Breast epithelium (tissue), 4 donors: ENCODE data around the gene ADIRF. TPM values are rescaled to one million over a fixed set of nuclear protein-coding genes. Genes with fewer than 3 reads are reported as not detected.

Experiments used
- DNase-seq, 2 donors: peaks; one replicate each; pipeline ENCODE4 v3.0.0-alpha.2; 2019; ENCODE audit warnings: low spot score in 2 of 2
- H3K27ac ChIP-seq, 2 donors: fragments of 200-600 bp; sonication (generic) in 1 of 2; one replicate each; pipeline ENCODE4 v1.5.1; 2016 to 2019; ENCODE audit warnings: mild to moderate bottlenecking in 1 of 2
- H3K27me3 ChIP-seq, 2 donors: fragments of 200-600 bp; sonication (generic) in 1 of 2; one replicate each; pipeline versions ENCODE4 v1.5.1 to v1.6.0; 2017 to 2019; ENCODE audit warnings: control low read depth in 1 of 2, mild to moderate bottlenecking in 1 of 2
- H3K36me3 ChIP-seq: fragments of 200-600 bp; one replicate; pipeline ENCODE4 v1.5.1; 2019
- H3K4me1 ChIP-seq, 2 donors: fragments of 200-600 bp; sonication (generic); one replicate each; pipeline ENCODE4 v1.5.1; 2016 to 2019; ENCODE audit warnings: control low read depth in 1 of 2
- H3K4me3 ChIP-seq, 3 donors: fragments of 200-600 bp; sonication (generic); 1 replicate in 2 of 3; 2 replicates in 1 of 3; pipeline ENCODE4 v1.5.1; 2016 to 2019; ENCODE audit warnings: mild to moderate bottlenecking in 3 of 3, moderate library complexity in 2 of 3
- H3K9me3 ChIP-seq, 2 donors: fragments of 200-600 bp; sonication (generic) in 1 of 2; one replicate each; pipeline ENCODE4 v1.5.1; 2016 to 2019; ENCODE audit warnings: control low read depth in 1 of 2
- CTCF ChIP-seq, 3 donors: fragments of 450-650 bp; IDR thresholded peaks; one replicate each; pipeline ENCODE4 v1.5.1; 2016 to 2017; ENCODE audit warnings: antibody characterized with exemption in 3 of 3, mild to moderate bottlenecking in 3 of 3, moderate library complexity in 3 of 3
- POLR2A ChIP-seq: fragments of 450-650 bp; IDR thresholded peaks from one replicate; pipeline ENCODE4 v1.6.1; 2016; ENCODE audit warnings: antibody characterized with exemption, mild to moderate bottlenecking, moderate library complexity
- POLR2AphosphoS5 ChIP-seq, 3 donors: sonication (generic); formaldehyde crosslinking; IDR thresholded peaks; one replicate each; pipeline ENCODE4 v1.6.1; 2017; ENCODE audit warnings: antibody characterized with exemption in 3 of 3
- intact Hi-C: fragments of 100-400 bp; cut with DNase I; formaldehyde crosslinking; loops from one replicate; pipeline ENCODE4 v1.15.1; 2023; ENCODE audit warnings: low total_unique reads
- total RNA-seq, 3 donors: library from RNA; depleted of rRNA; stranded (reverse); fragments of >200 nt; gene quantifications; one replicate each; pipeline ENCODE4 v1.1.0, GENCODE V29; 2016

The ADIRF gene
- total RNA-seq, 3 donors from 2014 or later = 204 to 1,074 (median 288) TPM

GRCh38 chr10:86941426-86941825, 26.9 kb upstream of the ADIRF start:
- Histone ChIP-seq H3K27ac (no peak overlapping the region), H3K4me1 (peaks cover 0 to 6% of the 10 kb centered on the region in 2 donors), H3K4me3 (no peak overlapping the region), H3K27me3 (no peaks in the 10 kb centered on the region), H3K9me3 (no peaks in the 10 kb centered on the region), H3K36me3 (no peaks in the 10 kb centered on the region)
- no peak for TF ChIP-seq POLR2AphosphoS5 (IDR thresholded peaks at IDR 0.05)
- TF ChIP-seq POLR2A = no peak
- no peak for TF ChIP-seq CTCF (IDR thresholded peaks at IDR 0.05)
- DNase-seq = peak in 1 of 2 donors; percentile 1
- intact Hi-C loops = no loop called here

- no peaks in the 10 kb centered on the region for H3K27me3 ChIP-seq
- no peaks in the 10 kb centered on the region for H3K9me3 ChIP-seq
- TF ChIP-seq POLR2A (no peak), CTCF (IDR thresholded peaks at IDR 0.05) (no peak), POLR2AphosphoS5 (IDR thresholded peaks at IDR 0.05) (no peak)
- H3K4me1 ChIP-seq = peaks cover 0 to 6% of the 10 kb centered on the region in 2 donors
- peak in 1 of 2 donors; percentile 12 for DNase-seq
- no peak overlapping the region for H3K27ac ChIP-seq
- no peaks in the 10 kb centered on the region for H3K36me3 ChIP-seq
- intact Hi-C loops = no loop called here
- peak overlapping the region in 1 of 3 donors; percentile 54 for H3K4me3 ChIP-seq
Measured at GRCh38 chr10:86941991-86942421, 26.3 kb upstream of the ADIRF start.

- H3K27me3 ChIP-seq = no peaks in the 10 kb centered on the region
- TF ChIP-seq POLR2A = no peak
- no peak for TF ChIP-seq POLR2AphosphoS5 (IDR thresholded peaks at IDR 0.05)
- TF ChIP-seq CTCF (IDR thresholded peaks at IDR 0.05) = no peak
- H3K4me1 ChIP-seq = peaks cover 0 to 6% of the 10 kb centered on the region in 2 donors
- H3K36me3 ChIP-seq = no peaks in the 10 kb centered on the region
- peak in 1 of 2 donors; percentile 2 for DNase-seq
- H3K9me3 ChIP-seq = no peaks in the 10 kb centered on the region
- intact Hi-C loops = no loop called here
- peak overlapping the region in 1 of 3 donors; percentile 54 for H3K4me3 ChIP-seq
- no peak overlapping the region for H3K27ac ChIP-seq
Measured at GRCh38 chr10:86942441-86943315, 25.6 kb upstream of the ADIRF start.

- Histone ChIP-seq H3K4me1 (peaks cover 0 to 6% of the 10 kb centered on the region in 2 donors), H3K27ac (no peak overlapping the region), H3K36me3 (no peaks in the 10 kb centered on the region), H3K9me3 (no peaks in the 10 kb centered on the region), H3K27me3 (no peaks in the 10 kb centered on the region), H3K4me3 (no peak overlapping the region)
- peak in 1 of 2 donors; percentile 1 for DNase-seq
- TF ChIP-seq CTCF (IDR thresholded peaks at IDR 0.05) (no peak), POLR2AphosphoS5 (IDR thresholded peaks at IDR 0.05) (no peak), POLR2A (no peak)
- intact Hi-C loops = no loop called here
Measured at GRCh38 chr10:86943316-86944030, 24.8 kb upstream of the ADIRF start.

- Histone ChIP-seq H3K4me3 (no peak overlapping the region), H3K27me3 (no peaks in the 10 kb centered on the region), H3K27ac (no peak overlapping the region), H3K9me3 (no peaks in the 10 kb centered on the region), H3K36me3 (no peaks in the 10 kb centered on the region), H3K4me1 (peaks cover 0 to 6% of the 10 kb centered on the region in 2 donors)
- peak in 1 of 2 donors; percentile 15 for DNase-seq
- intact Hi-C loops = no loop called here
- no peak for TF ChIP-seq CTCF (IDR thresholded peaks at IDR 0.05)
- TF ChIP-seq POLR2AphosphoS5 (IDR thresholded peaks at IDR 0.05) = no peak
- no peak for TF ChIP-seq POLR2A
Measured at GRCh38 chr10:86944031-86944419, 24.3 kb upstream of the ADIRF start.
